ENCODE measurements around the gene CACHD1. TPM values are rescaled to one million over a fixed set of nuclear protein-coding genes. Genes with fewer than 3 reads are reported as not detected.

The CACHD1 gene
- total RNA-seq, 1 experiment from 2014 or later: 3.9 TPM

GRCh38 chr1:64478594-64479470 lies 8.9 kb downstream of the CACHD1 start:
- BruUV-seq (replicated peaks): no TSS peak
- Mint-ChIP-seq H3K27me3 (ENCODE audit: insufficient read depth, unreplicated experiment) (no peaks in the 10 kb centered on the region), H3K4me1 (ENCODE audit: insufficient read depth, unreplicated experiment) (peaks cover 29% of the 10 kb centered on the region), H3K4me3 (ENCODE audit: unreplicated experiment) (no peak overlapping the region), H3K27ac (ENCODE audit: low read depth, unreplicated experiment) (no peak overlapping the region), H3K36me3 (ENCODE audit: insufficient read depth, unreplicated experiment) (no peaks in the 10 kb centered on the region), H3K9me3 (ENCODE audit: unreplicated experiment) (no peaks in the 10 kb centered on the region)
- TF ChIP-seq CTCF (IDR thresholded peaks at IDR 0.05; ENCODE audit: unreplicated experiment): no peak
- no peak for DNase-seq (ENCODE audit: unreplicated experiment)
- ChIA-PET CTCF (interaction anchor here (0.6 to 1.5 kb wide), 5 partner anchors 11 to 902 kb away, joined by 4 to 6 read pairs (median 4); no protein-coding TSS in a partner anchor), POLR2A (interaction anchor here (2.8 kb wide), 1 partner anchor 36 kb away, joined by 10 read pairs; no protein-coding TSS in a partner anchor)
- intact Hi-C loops (cut with micrococcal nuclease): no loop called here

- H3K4me1 Mint-ChIP-seq (ENCODE audit: insufficient read depth, unreplicated experiment): peaks cover 25% of the 10 kb centered on the region
- H3K27me3 Mint-ChIP-seq (ENCODE audit: insufficient read depth, unreplicated experiment): no peaks in the 10 kb centered on the region
- POLR2A ChIA-PET: interaction anchor here (1.4 kb wide), 1 partner anchor 119 kb away, joined by 3 read pairs; no protein-coding TSS in a partner anchor
Observed at GRCh38 chr1:64479874-64480273, 9.9 kb downstream of the CACHD1 start.

GRCh38 chr1:64480999-64481772 lies 11.3 kb downstream of the CACHD1 start:
- Mint-ChIP-seq H3K36me3 (ENCODE audit: insufficient read depth, unreplicated experiment) (no peaks in the 10 kb centered on the region), H3K27ac (ENCODE audit: low read depth, unreplicated experiment) (no peak overlapping the region), H3K4me3 (ENCODE audit: unreplicated experiment) (no peak overlapping the region), H3K9me3 (ENCODE audit: unreplicated experiment) (no peaks in the 10 kb centered on the region), H3K4me1 (ENCODE audit: insufficient read depth, unreplicated experiment) (peaks cover 14% of the 10 kb centered on the region), H3K27me3 (ENCODE audit: insufficient read depth, unreplicated experiment) (no peaks in the 10 kb centered on the region)
- BruUV-seq (replicated peaks): no TSS peak
- DNase-seq (ENCODE audit: unreplicated experiment): no peak
- intact Hi-C loops (cut with micrococcal nuclease): no loop called here
- no peak for TF ChIP-seq CTCF (IDR thresholded peaks at IDR 0.05; ENCODE audit: unreplicated experiment)
- ChIA-PET POLR2A (interaction anchor here (0.7 kb wide), 1 partner anchor 113 kb away, joined by 3 read pairs; no protein-coding TSS in a partner anchor), CTCF (interaction anchor here (0.7 kb wide), 1 partner anchor 10 kb away, joined by 3 read pairs; no protein-coding TSS in a partner anchor)

More at GRCh38 chr1:64479874-64480273, 9.9 kb downstream of the CACHD1 start:
- Mint-ChIP-seq H3K27ac (ENCODE audit: low read depth, unreplicated experiment) (no peak overlapping the region), H3K4me3 (ENCODE audit: unreplicated experiment) (no peak overlapping the region), H3K9me3 (ENCODE audit: unreplicated experiment) (no peaks in the 10 kb centered on the region), H3K36me3 (ENCODE audit: insufficient read depth, unreplicated experiment) (no peaks in the 10 kb centered on the region)
- intact Hi-C loops (cut with micrococcal nuclease): no loop called here
- no peak for DNase-seq (ENCODE audit: unreplicated experiment)
- TF ChIP-seq CTCF (IDR thresholded peaks at IDR 0.05; ENCODE audit: unreplicated experiment): no peak
- CTCF ChIA-PET: interaction anchor here (0.9 kb wide), 1 partner anchor 13 kb away, joined by 4 read pairs; no protein-coding TSS in a partner anchor
- no TSS peak for BruUV-seq (replicated peaks)

GRCh38 chr1:64482128-64482527 lies 12.2 kb downstream of the CACHD1 start:
- CTCF ChIA-PET: no interaction called here
- intact Hi-C loops (cut with micrococcal nuclease): no loop called here
- no peak overlapping the region for H3K27ac Mint-ChIP-seq (ENCODE audit: low read depth, unreplicated experiment)
- POLR2A ChIA-PET: no interaction called here
- no peaks in the 10 kb centered on the region for H3K27me3 Mint-ChIP-seq (ENCODE audit: insufficient read depth, unreplicated experiment)
- peaks cover 5% of the 10 kb centered on the region for H3K4me1 Mint-ChIP-seq (ENCODE audit: insufficient read depth, unreplicated experiment)
- TF ChIP-seq CTCF (IDR thresholded peaks at IDR 0.05; ENCODE audit: unreplicated experiment): no peak
- BruUV-seq (replicated peaks): no TSS peak
- no peaks in the 10 kb centered on the region for H3K36me3 Mint-ChIP-seq (ENCODE audit: insufficient read depth, unreplicated experiment)
- no peaks in the 10 kb centered on the region for H3K9me3 Mint-ChIP-seq (ENCODE audit: unreplicated experiment)
- no peak overlapping the region for H3K4me3 Mint-ChIP-seq (ENCODE audit: unreplicated experiment)
- no peak for DNase-seq (ENCODE audit: unreplicated experiment)
